ENCODE measurements around the gene LRSAM1.
"Not testable (repeated sequence)": the region's sequence is repeated elsewhere in the genome, so short reads cannot be mapped to it uniquely, and the experiment has no call there.

LRSAM1 gene

DNA sequence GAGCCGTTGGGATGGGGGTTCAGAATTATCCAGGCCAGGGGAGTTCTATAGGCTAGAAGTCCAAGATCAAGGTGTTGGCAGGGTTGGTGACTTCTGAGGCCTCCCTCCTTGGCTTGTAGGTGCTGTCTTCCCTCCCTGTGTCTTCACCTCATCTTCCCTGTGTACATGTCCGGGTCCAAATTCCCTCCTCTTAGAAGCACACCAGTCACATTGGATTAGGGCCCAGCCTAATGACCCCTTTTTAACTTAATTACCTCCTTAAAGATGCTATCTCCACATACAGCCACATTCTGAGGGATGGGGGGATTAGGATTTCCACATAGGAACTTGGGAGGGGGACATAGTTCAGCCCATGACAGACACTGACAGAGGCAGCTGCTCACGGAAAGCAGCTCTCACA lies 12.1 kb downstream of the LRSAM1 start:
- no peak for DNase-seq

GRCh38 chr9:127463911-127464310 lies 12.6 kb downstream of the LRSAM1 start:
- no peak for DNase-seq

DNA sequence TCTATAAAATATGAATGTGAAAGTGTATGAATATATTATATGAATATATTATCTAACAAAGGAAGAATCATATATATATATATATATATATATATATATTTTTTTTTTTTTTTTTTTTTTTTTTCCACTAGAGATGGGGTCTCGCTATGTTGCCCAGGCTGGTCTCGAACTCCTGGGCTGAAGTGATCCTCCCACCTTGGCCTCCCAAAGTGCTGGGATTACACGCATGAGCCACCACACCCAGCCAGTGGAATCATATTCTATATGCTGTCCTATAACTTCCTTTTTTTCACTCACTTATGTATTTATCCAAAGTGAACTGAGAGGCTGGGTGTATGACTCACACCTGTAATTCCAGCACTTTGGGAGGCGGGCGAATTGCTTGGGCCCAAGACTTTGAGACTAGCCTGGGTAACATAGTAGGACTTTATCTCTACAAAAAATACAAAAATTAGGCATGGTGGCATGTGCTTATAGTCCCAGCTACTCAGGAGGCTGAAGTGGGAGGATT lies 15.2 kb downstream of the LRSAM1 start:
- not testable (repeated sequence) for DNase-seq

DNA sequence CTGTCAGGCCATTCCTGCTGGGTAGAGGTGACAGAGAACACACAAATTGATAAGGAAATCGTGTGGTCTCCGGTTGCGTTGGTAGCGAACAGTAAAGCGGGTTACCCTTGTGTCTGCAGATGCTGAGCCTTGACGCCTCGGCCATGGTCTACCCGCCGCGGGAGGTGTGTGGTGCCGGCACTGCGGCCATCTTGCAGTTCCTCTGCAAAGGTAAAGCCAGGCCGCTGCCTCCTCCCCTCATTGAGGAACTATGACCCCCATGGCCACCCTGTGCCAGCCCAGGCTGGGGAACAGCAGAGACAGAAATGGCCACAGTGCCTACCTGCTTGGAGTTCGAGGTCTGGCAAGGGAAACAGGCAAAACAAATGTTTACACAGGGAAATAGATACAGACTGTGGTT lies 16.3 kb downstream of the LRSAM1 start:
- DNase-seq: no peak

DNA sequence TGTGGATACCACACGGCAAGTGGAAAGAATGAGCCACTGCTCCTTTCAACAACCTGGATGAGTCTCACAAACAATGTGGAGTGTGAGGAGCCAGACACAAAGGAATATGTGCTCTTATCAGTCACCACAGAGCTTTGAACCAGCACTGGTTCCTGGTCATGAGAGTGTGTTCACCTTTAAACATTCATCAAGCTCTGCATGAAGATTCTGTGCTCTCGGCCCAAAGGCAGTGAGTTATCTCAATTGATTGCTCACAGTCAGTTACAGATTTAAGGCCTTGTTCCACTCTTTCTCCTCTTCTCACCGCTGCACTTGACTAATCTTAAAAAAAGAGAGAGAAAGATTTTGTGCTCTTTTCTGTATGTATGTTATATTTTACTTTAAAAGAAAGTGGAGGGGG lies 19.4 kb downstream of the LRSAM1 start:
- DNase-seq: no peak

- DNase-seq: no peak
Observed at GRCh38 chr9:127473501-127473900, 22.2 kb downstream of the LRSAM1 start.

DNA sequence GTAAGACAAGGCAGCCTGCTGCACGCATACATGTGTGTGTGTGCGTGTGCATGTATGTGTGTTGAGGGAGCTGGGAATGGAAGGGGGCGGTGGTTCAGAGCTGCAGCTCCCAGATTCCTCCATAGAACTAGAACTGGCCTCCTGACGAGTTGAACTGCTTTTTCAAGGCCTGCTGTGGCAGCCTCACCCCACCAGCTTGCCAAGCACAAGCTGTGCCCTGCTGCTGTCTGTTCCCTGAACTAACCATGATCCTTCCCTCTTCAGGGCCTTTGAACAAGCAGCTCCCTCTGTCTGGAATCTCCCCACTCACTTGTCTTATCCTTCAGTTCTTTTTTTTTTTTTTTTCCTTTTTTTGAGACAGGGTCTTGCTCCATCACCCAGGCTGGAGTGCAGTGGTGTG lies 22.6 kb downstream of the LRSAM1 start:
- DNase-seq: no peak

GRCh38 chr9:127474592-127474991 lies 23.3 kb downstream of the LRSAM1 start:
- no peak for DNase-seq

DNA sequence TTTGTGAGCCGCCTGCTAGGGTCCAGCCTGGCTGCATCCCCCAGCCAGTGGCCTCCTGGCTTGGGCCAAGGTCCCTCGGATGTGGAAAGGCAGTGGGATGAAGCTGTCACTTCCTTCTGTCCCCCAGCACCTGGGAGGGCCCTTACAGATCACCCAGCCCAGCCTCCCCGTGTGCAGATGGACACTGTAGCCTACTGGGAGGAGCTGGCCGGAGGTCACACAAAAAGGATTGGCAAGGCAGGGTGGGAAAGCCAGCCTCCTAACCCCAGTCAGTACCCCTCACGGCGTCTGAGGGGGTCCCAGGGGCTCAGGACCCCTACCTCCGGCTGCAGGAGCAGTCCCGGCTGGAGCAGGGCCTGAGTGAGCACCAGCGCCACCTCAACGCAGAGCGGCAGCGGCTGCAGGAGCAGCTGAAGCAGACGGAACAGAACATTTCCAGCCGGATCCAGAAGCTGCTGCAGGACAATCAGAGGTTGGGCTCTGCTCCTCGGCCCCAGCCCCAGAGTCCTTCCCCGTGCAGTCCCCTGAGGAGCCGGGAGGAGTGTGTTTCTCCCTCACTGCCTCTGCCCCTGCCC lies 28.3 kb downstream of the LRSAM1 start:
- no peak for DNase-seq

DNA sequence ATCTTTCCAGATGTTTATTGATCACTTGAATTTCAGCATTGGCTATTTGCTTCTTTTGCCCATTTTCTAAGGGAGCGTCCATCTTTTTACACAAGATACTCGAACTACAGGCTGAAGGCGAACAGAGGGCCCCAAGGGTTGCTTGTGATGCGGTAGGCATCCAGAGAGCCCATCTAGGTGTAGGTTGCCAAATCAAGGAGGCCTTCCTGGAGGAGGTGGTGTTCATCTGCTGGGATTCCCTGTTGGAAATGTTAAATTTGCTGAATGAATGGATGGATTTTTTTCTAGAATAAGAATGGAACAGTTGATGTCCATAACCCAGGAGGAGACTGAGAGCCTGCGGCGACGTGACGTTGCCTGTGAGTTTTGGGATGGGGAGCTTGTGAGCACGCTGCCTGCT lies 31.4 kb downstream of the LRSAM1 start:
- DNase-seq: no peak

GRCh38 chr9:127485995-127486394 lies 34.7 kb downstream of the LRSAM1 start:
- DNase-seq: no peak

DNA sequence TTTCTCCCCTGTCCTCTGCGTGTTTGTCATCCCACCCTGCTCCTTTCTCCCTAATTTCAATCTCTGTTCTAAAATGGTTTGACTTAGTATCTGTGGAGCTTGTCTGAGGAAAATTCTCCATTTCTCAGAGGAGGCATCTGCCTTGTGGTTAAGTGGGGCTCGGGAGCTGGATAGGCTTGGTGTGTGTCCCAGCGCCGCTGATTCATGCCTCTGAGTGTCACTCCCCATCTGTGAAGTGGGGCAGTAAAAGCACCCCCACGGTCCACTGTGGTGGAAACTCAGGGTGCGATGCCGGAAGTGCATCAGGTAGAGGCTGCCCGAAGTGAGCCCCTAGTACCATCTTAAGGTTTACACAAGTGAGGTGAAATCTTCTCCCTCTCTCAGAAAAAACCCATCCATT lies 37.6 kb downstream of the LRSAM1 start:
- DNase-seq: no peak

GRCh38 chr9:127489471-127490115 lies 38.3 kb downstream of the LRSAM1 start:
- DNase-seq: no peak

DNA sequence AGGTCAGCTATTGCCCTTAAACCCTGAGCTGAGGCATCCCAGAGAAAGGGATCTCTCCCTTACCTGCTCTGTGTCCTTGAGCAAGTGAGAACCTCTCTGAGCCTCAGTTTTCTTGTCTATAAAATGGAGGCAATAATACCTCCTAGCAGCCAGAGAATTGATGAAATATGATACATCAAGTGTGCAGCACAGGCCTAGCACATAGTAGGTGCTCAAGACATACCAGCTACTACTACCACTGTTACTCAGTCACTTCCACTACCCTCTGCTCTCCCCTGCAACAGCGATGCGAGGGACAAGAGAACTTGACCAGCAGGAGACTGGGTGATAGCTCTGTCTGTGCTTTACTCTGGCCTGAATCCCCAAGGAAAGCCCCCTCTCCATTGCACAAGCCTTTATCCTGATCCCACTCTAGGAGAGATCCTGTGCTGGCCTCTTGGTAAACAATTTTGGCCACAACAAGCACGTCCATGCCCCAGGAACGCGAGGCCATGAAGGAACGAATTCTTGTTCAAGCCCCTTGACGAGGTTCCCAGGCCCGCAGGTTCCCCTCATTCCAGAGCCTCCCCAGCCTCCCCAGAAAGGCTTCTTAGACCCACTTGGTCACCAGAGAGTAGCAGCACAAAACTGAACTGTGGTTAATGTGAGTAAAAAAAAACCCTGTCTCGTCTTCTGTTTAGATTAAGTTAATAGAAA lies 39.4 kb downstream of the LRSAM1 start:
- DNase-seq: no peak

- no peak for DNase-seq
Observed at GRCh38 chr9:127491516-127491915, 40.2 kb downstream of the LRSAM1 start.

- DNase-seq: no peak
Observed at GRCh38 chr9:127492616-127493015, 41.3 kb downstream of the LRSAM1 start.

GRCh38 chr9:127493592-127494303 lies 42.4 kb downstream of the LRSAM1 start:
- DNase-seq: no peak

- DNase-seq: no peak
Observed at GRCh38 chr9:127494304-127494702, 43.0 kb downstream of the LRSAM1 start.

DNA sequence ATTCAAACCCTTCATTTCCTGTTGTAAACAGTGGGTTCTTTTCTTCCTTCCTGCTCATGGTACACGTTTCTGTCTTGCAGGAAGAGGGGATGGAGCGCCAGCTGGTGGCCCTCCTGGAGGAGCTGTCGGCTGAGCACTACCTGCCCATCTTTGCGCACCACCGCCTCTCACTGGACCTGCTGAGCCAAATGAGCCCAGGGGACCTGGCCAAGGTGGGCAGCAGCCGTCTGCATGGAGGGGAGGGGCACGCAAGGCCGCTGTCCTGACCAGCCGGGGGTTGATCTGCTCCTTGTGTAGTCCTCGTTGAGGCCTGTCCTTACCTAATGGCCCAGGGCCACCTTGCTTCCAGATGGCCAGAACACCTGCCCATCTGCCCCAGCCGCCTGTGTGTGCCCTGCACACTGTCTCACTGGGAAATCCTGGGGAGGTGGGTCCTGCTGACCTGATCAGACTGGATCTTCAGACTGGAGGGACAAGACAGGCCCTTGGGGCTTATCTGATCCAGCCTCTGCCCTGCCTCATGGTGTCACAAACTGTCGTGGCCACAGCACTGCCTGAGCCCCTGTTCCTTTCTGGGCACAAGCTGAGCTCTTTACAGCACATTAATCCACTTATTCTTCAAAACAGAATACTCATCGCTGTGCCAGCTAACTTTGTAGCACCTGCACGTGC lies 44.7 kb downstream of the LRSAM1 start:
- DNase-seq: no peak

- DNase-seq: no peak
Observed at GRCh38 chr9:127496974-127497373, 45.7 kb downstream of the LRSAM1 start.

- DNase-seq: no peak
Observed at GRCh38 chr9:127497656-127498290, 46.5 kb downstream of the LRSAM1 start.

DNA sequence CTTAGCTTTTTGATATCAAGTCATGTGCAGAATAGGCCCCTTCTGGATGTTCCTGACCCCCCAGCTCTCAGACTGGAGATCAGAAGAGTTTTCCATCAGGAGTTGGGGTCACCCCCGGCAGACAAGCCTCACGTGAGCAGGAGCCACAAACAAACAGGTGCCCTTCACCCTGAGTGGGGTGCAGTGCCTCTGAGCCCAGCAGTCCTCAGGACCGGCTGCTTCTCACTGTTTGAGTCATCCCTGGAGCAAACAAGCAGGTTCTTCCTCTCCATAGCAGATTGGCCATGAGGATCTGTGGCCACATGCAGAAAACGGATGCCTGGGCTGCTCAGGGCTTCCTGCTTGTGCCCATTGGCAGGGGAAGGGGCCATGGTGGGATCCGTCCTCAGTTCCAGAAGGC lies 47.0 kb downstream of the LRSAM1 start:
- no peak for DNase-seq

DNA sequence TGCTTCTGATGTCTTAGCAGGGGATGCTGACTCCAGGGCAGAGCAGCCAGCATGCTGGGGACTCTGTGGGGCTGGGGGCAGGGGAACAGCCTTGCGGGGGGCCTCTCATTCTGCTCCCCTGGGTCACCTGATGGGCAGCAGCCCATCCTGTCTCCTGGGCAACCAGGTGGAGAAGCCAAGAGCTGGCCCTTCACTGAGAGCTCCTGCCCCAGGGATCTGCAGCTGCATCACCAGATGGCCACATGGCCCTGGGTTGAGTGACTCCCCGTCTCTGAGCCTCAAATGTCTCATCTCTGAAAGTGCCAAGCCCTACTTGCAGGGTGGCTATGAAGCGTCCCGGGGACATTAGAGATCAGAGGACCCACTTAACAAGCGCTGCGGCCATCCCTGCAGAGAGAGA lies 49.1 kb downstream of the LRSAM1 start:
- DNase-seq: no peak
